ENCODE measurements around the gene AKIP1. TPM values are rescaled to one million over a fixed set of nuclear protein-coding genes. Genes with fewer than 3 reads are reported as not detected.

AKIP1 gene
- total and polyA plus RNA-seq, 9 of the 15 experiments (the other 6 are each of a cell fraction or from before 2014, with no cell fraction given): 9.0 to 52.6 (median 36.2) TPM

GRCh38 chr11:8911029-8911823 is at the start of gene AKIP1 (continued):
- TF ChIP-seq, protein P1, sequence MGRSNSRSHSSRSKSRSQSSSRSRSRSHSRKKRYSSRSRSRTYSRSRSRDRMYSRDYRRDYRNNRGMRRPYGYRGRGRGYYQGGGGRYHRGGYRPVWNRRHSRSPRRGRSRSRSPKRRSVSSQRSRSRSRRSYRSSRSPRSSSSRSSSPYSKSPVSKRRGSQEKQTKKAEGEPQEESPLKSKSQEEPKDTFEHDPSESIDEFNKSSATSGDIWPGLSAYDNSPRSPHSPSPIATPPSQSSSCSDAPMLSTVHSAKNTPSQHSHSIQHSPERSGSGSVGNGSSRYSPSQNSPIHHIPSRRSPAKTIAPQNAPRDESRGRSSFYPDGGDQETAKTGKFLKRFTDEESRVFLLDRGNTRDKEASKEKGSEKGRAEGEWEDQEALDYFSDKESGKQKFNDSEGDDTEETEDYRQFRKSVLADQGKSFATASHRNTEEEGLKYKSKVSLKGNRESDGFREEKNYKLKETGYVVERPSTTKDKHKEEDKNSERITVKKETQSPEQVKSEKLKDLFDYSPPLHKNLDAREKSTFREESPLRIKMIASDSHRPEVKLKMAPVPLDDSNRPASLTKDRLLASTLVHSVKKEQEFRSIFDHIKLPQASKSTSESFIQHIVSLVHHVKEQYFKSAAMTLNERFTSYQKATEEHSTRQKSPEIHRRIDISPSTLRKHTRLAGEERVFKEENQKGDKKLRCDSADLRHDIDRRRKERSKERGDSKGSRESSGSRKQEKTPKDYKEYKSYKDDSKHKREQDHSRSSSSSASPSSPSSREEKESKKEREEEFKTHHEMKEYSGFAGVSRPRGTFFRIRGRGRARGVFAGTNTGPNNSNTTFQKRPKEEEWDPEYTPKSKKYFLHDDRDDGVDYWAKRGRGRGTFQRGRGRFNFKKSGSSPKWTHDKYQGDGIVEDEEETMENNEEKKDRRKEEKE (IDR thresholded peaks at IDR 0.05; ENCODE audit: borderline replicate concordance in 1 of 2, control insufficient read depth in 1 of 2, low read depth in 2 of 2, low read length in 1 of 2): no peak
- TF ChIP-seq JUND (IDR thresholded peaks at IDR 0.05; ENCODE audit: borderline replicate concordance, low read depth, low read length) (no peak), JUND (tag; IDR thresholded peaks at IDR 0.05; ENCODE audit: borderline replicate concordance, low read depth, low read length) (no peak), ID3 (CRISPR knock-in tag; IDR thresholded peaks at IDR 0.05) (no peak), ID3 (tag; IDR thresholded peaks at IDR 0.05) (no peak), NCOA1 (IDR thresholded peaks at IDR 0.05; ENCODE audit: low read depth) (no peak), ZNF511 (CRISPR knock-in tag; IDR thresholded peaks at IDR 0.05) (peak; percentile 72), ETV5 (CRISPR knock-in tag; IDR thresholded peaks at IDR 0.05; ENCODE audit: low read depth) (0 out of 2 replicates have a peak, but pooled peaks have one; percentile 50), MYBL2 (IDR thresholded peaks at IDR 0.05; ENCODE audit: low read depth) (no peak), MYBL2 (CRISPR knock-in tag; IDR thresholded peaks at IDR 0.05; ENCODE audit: borderline replicate concordance) (no peak), GTF2F1 (IDR thresholded peaks at IDR 0.05; ENCODE audit: low read depth, low read length) (no peak), MAFF (IDR thresholded peaks at IDR 0.05; ENCODE audit: low read length) (no peak), E2F4 (CRISPR knock-in tag; IDR thresholded peaks at IDR 0.05; ENCODE audit: low read depth) (peak; percentile 39; the same call in 1 of the 2 replicates), EZH2 (IDR thresholded peaks at IDR 0.05; ENCODE audit: borderline replicate concordance, low read depth, low read length) (no peak), SMARCA4 (IDR thresholded peaks at IDR 0.05) (0 out of 2 replicates have a peak, but pooled peaks have one; percentile 12), CXXC5 (CRISPR knock-in tag; IDR thresholded peaks at IDR 0.05) (peak; percentile 74)
- TF ChIP-seq, protein P2, sequence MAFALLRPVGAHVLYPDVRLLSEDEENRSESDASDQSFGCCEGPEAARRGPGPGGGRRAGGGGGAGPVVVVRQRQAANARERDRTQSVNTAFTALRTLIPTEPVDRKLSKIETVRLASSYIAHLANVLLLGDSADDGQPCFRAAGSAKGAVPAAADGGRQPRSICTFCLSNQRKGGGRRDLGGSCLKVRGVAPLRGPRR (CRISPR knock-in tag; IDR thresholded peaks at IDR 0.05): no peak
- TF ChIP-seq, protein P3, sequence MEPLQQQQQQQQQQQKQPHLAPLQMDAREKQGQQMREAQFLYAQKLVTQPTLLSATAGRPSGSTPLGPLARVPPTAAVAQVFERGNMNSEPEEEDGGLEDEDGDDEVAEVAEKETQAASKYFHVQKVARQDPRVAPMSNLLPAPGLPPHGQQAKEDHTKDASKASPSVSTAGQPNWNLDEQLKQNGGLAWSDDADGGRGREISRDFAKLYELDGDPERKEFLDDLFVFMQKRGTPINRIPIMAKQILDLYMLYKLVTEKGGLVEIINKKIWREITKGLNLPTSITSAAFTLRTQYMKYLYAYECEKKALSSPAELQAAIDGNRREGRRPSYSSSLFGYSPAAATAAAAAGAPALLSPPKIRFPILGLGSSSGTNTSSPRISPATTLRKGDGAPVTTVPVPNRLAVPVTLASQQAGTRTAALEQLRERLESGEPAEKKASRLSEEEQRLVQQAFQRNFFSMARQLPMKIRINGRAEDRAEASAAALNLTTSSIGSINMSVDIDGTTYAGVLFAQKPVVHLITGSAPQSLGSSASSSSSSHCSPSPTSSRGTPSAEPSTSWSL (CRISPR knock-in tag; IDR thresholded peaks at IDR 0.05; ENCODE audit: borderline replicate concordance): no peak
- TF ChIP-seq, protein P4, sequence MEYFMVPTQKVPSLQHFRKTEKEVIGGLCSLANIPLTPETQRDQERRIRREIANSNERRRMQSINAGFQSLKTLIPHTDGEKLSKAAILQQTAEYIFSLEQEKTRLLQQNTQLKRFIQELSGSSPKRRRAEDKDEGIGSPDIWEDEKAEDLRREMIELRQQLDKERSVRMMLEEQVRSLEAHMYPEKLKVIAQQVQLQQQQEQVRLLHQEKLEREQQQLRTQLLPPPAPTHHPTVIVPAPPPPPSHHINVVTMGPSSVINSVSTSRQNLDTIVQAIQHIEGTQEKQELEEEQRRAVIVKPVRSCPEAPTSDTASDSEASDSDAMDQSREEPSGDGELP (CRISPR knock-in tag; IDR thresholded peaks at IDR 0.05; ENCODE audit: borderline replicate concordance): peak; percentile 95
